Adrenal gland (tissue), 5 donors: ENCODE measurements around the gene ZNF138.

Source experiments
- CTCF ChIP-seq, 6 experiments: fragments of 450-650 bp in 4 of 6; fragments of 200-600 bp in 2 of 6; sonication (generic) in 1 of 6; IDR thresholded peaks; 1 replicate in 5 of 6; 2 replicates in 1 of 6; pipeline versions ENCODE4 v1.5.1 to v1.8.0; 2016 to 2021; ENCODE audit warnings: antibody characterized with exemption in 6 of 6, mild to moderate bottlenecking in 2 of 6, moderate library complexity in 1 of 6
- POLR2A ChIP-seq, 2 donors: fragments of 450-650 bp; IDR thresholded peaks; one replicate each; pipeline ENCODE4 v1.6.1; 2017; ENCODE audit warnings: antibody characterized with exemption in 2 of 2, mild to moderate bottlenecking in 2 of 2, moderate library complexity in 1 of 2
- donor health status: DM: no; HTN: no; CAD: no.

- TF ChIP-seq CTCF (IDR thresholded peaks at IDR 0.05): no peak
- no peak for TF ChIP-seq POLR2A (IDR thresholded peaks at IDR 0.05)
Measured at GRCh38 chr7:64863021-64863420, 68.8 kb downstream of the ZNF138 start.
